ENCODE data around the gene PGAM4. TPM values are rescaled to one million over a fixed set of nuclear protein-coding genes. Genes with fewer than 3 reads are reported as not detected.

The PGAM4 gene
- total RNA-seq, 1 donor from 2014 or later: not detected

DNA sequence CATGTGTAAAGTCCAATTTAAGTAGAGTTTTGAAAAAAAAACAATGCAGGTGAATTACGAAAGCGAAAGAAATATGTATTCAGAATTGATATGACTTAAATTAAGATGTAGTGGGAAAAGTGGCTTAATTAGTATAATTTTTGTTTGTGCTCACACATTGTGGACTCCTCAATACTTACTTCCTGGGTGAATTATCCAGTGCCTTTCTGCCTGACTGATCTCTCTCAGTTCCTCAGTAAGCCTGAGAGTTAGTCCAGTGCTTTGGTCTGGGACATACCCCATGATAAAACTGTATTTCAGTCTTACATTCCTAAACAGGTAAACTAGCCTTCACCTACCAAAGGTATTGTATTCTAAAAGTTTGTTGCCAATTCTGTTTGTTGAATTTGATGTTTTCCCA is 8.4 kb downstream of the PGAM4 start:
- Histone ChIP-seq H2AFZ (replicated peaks) (no peak overlapping the region), H3K4me1 (no peaks in the 10 kb centered on the region), H3K27me3 (no peaks in the 10 kb centered on the region), H3K36me3 (no peaks in the 10 kb centered on the region), H3K79me2 (ENCODE audit: low read depth) (no peaks in the 10 kb centered on the region), H3F3A (ENCODE audit: low read depth) (no peaks in the 10 kb centered on the region), H4K20me1 (ENCODE audit: low read depth) (no peaks in the 10 kb centered on the region), H3K4me3 (no peak overlapping the region), H3K9ac (no peak overlapping the region), H3K4me2 (no peak overlapping the region), H3K9me3 (ENCODE audit: low read depth) (no peaks in the 10 kb centered on the region), H3K27ac (no peak overlapping the region)
- Mint-ChIP-seq H3K36me3 (no peaks in the 10 kb centered on the region), H3K4me3 (no peak overlapping the region), H3K4me1 (no peaks in the 10 kb centered on the region), H3K27ac (no peak overlapping the region), H3K27me3 (ENCODE audit: insufficient read depth, low read depth) (no peaks in the 10 kb centered on the region), H3K9me3 (peaks cover 7% of the 10 kb centered on the region)
- DNase-seq (ENCODE audit: low spot score): no peak
- TF ChIP-seq, protein P1, sequence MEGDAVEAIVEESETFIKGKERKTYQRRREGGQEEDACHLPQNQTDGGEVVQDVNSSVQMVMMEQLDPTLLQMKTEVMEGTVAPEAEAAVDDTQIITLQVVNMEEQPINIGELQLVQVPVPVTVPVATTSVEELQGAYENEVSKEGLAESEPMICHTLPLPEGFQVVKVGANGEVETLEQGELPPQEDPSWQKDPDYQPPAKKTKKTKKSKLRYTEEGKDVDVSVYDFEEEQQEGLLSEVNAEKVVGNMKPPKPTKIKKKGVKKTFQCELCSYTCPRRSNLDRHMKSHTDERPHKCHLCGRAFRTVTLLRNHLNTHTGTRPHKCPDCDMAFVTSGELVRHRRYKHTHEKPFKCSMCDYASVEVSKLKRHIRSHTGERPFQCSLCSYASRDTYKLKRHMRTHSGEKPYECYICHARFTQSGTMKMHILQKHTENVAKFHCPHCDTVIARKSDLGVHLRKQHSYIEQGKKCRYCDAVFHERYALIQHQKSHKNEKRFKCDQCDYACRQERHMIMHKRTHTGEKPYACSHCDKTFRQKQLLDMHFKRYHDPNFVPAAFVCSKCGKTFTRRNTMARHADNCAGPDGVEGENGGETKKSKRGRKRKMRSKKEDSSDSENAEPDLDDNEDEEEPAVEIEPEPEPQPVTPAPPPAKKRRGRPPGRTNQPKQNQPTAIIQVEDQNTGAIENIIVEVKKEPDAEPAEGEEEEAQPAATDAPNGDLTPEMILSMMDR (IDR thresholded peaks at IDR 0.05): no peak
- no peak for TF ChIP-seq EZH2 (IDR thresholded peaks at IDR 0.05)
- no peak for TF ChIP-seq EZH2phosphoT487 (IDR thresholded peaks at IDR 0.05)

DNA sequence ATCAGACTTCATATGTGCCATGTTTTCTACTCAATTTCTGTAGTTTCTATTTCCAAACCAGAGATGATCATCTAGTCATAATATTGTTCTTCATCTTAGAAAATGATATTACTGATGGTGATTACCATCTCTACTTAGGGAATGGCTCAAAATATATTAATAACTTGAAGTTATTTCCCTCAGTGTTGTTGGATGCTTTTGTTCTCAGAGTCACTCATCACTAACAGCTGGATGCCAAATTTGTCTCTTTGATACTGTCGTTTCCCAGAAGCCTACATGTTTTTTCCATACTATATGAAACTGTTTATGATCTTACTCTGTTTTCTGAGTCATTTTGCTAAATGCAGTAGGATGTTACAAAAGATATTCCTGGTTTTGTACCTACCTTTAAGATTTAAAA is 8.9 kb downstream of the PGAM4 start:
- no peak overlapping the region for H3K4me3 Mint-ChIP-seq

DNA sequence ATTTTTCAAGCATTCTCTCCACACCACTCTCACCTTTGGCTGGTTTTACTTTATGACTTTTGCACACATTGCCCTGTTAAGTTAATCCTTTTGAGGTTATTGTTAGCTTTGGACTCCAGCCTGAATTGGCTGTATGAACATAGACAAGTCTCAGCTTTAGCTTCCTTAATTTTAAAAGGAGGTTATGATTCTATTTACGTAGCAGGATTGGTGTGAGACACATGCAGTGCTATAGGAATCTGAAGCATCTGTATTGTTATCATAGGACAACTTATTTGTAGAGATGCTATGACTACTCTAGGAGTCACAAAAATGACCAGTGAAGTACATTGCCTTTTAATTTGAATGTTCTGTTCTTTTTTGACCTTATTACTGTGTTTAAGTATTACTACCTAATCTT is 15.7 kb downstream of the PGAM4 start:
- H3K36me3 Mint-ChIP-seq: no peaks in the 10 kb centered on the region

More for the DNA sequence above, 8.9 kb downstream of the PGAM4 start:
- DNase-seq (ENCODE audit: low spot score): no peak
- Mint-ChIP-seq H3K4me1 (no peaks in the 10 kb centered on the region), H3K27ac (no peak overlapping the region), H3K9me3 (peaks cover 7% of the 10 kb centered on the region), H3K36me3 (no peaks in the 10 kb centered on the region), H3K27me3 (ENCODE audit: insufficient read depth, low read depth) (no peaks in the 10 kb centered on the region)
- Histone ChIP-seq H3K27me3 (no peaks in the 10 kb centered on the region), H3K36me3 (no peaks in the 10 kb centered on the region), H4K20me1 (ENCODE audit: low read depth) (no peaks in the 10 kb centered on the region), H3K4me1 (no peaks in the 10 kb centered on the region), H2AFZ (replicated peaks) (no peak overlapping the region), H3K4me2 (no peak overlapping the region), H3K9me3 (ENCODE audit: low read depth) (no peaks in the 10 kb centered on the region), H3K4me3 (no peak overlapping the region), H3K27ac (no peak overlapping the region), H3K79me2 (ENCODE audit: low read depth) (no peaks in the 10 kb centered on the region), H3K9ac (no peak overlapping the region), H3F3A (ENCODE audit: low read depth) (no peaks in the 10 kb centered on the region)
- TF ChIP-seq, protein P1 (IDR thresholded peaks at IDR 0.05): no peak
- no peak for TF ChIP-seq EZH2 (IDR thresholded peaks at IDR 0.05)
- no peak for TF ChIP-seq EZH2phosphoT487 (IDR thresholded peaks at IDR 0.05)

More for the DNA sequence above, 15.7 kb downstream of the PGAM4 start:
- Histone ChIP-seq H3K27me3 (no peaks in the 10 kb centered on the region), H3K36me3 (no peaks in the 10 kb centered on the region), H3K4me2 (no peak overlapping the region), H3K27ac (no peak overlapping the region), H3K79me2 (ENCODE audit: low read depth) (no peaks in the 10 kb centered on the region), H2AFZ (replicated peaks) (no peak overlapping the region), H3K9ac (no peak overlapping the region), H3K4me3 (no peak overlapping the region), H3K4me1 (no peaks in the 10 kb centered on the region), H4K20me1 (ENCODE audit: low read depth) (no peaks in the 10 kb centered on the region), H3F3A (ENCODE audit: low read depth) (no peaks in the 10 kb centered on the region), H3K9me3 (ENCODE audit: low read depth) (no peaks in the 10 kb centered on the region)
- Mint-ChIP-seq H3K27ac (no peak overlapping the region), H3K4me3 (no peak overlapping the region), H3K9me3 (peaks cover 7% of the 10 kb centered on the region), H3K27me3 (ENCODE audit: insufficient read depth, low read depth) (no peaks in the 10 kb centered on the region), H3K4me1 (no peaks in the 10 kb centered on the region)
- TF ChIP-seq EZH2 (IDR thresholded peaks at IDR 0.05): no peak
- TF ChIP-seq, protein P1 (IDR thresholded peaks at IDR 0.05): no peak
- no peak for TF ChIP-seq EZH2phosphoT487 (IDR thresholded peaks at IDR 0.05)
- no peak for DNase-seq (ENCODE audit: low spot score)
